Stimulated activated CD8-positive, alpha-beta memory T cell treated with anti-CD3 and anti-CD28 coated beads, Interleukin-15, amount 100 ng/mL, for 4 hours (primary cell): ENCODE results near the gene UBE2E3.
"Not testable (repeated sequence)": the region's sequence is repeated elsewhere in the genome, so short reads cannot be mapped to it uniquely, and the experiment has no call there.

Experiments used
- DNase-seq, 2 donors: peaks; one replicate each; pipeline ENCODE4 v3.0.0-alpha.2; 2020; ENCODE audit warnings: low read depth in 2 of 2

The UBE2E3 gene

GRCh38 chr2:181025004-181025403, 44.6 kb downstream of the UBE2E3 start:
- no peak for DNase-seq

DNA sequence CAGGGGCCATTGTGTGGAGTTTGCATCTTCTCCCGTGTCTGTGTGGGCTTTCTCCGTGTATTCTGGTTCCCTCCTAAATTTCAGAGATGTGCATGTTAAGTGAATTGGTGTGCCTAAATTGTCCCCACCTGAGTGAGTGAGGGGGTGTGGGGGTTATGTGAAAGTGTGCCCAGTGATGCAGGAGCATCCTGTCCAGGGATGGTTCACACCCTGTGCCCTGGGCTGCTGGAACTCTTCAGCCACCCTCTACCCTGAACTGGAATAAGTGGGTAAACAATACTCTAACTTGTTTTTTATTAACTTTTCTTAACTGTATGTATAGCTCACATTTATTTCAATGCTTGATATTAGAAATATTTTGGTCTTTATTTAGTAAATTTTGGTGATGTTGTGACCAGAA, 56.0 kb downstream of the UBE2E3 start:
- no peak for DNase-seq

GRCh38 chr2:181036848-181037603, 56.6 kb downstream of the UBE2E3 start:
- no peak for DNase-seq

DNA sequence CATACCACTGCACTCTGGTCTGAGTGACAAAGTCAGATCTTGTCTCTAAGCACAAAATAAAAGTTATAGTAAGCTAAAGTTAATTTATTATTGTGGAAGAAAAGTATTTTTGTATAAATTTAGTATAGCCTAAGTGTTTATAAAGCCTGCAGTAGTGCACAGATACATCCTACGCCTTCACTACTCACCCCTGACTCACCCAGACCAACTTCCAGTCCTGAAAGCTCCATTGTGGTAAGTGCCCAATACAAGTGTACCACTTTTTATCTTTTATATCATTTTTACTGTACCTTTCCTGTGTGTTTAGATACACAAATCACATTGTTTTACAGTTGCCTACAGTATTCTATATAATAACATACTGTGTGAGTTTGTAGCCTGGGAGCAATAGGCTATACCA, 57.5 kb downstream of the UBE2E3 start:
- DNase-seq, result no peak

DNA sequence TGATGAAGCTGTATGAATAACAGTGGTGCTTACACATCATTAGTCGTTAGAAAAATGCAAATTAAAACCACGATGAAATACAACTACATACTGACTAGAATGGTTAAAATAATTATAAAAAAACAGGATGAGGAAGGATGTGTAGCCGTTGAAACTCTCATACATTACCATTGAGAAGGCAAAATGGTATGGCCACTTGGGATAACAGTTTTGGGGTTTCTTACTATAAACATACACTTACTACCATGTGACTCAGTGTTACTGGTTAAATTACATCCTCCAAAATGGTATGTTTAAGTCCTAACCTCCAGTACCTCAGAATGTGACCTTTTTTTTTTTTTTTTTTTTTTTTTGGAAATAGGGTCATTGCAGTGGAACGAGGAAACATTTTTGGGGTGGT, 58.4 kb downstream of the UBE2E3 start:
- no peak for DNase-seq

GRCh38 chr2:181040839-181041238, 60.4 kb downstream of the UBE2E3 start:
- DNase-seq, result not testable (repeated sequence)

- no peak for DNase-seq
Measured at GRCh38 chr2:181041661-181042060, 61.3 kb downstream of the UBE2E3 start.

DNA sequence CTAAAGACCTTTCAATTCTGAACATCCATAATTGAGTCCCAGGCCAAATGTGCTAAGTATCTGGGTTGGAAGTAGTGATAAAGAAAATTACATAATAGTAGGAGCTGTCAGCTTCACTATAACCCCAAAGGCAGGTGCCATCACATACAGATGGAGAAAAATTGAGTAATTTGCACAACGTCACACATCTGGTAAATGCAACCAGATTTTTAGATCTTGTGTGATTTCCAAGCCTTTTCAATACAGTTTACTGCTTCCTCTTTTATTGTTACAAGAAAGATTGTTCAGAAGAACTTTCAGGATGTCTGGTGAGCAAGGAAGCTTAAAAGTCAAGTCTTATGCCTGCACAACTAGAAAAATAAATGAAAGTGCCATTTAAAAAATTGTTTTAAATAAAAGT, 62.3 kb downstream of the UBE2E3 start:
- DNase-seq, result no peak

- no peak for DNase-seq
Measured at GRCh38 chr2:181046833-181047232, 66.4 kb downstream of the UBE2E3 start.

- DNase-seq, result no peak
Measured at GRCh38 chr2:181047829-181048228, 67.4 kb downstream of the UBE2E3 start.

DNA sequence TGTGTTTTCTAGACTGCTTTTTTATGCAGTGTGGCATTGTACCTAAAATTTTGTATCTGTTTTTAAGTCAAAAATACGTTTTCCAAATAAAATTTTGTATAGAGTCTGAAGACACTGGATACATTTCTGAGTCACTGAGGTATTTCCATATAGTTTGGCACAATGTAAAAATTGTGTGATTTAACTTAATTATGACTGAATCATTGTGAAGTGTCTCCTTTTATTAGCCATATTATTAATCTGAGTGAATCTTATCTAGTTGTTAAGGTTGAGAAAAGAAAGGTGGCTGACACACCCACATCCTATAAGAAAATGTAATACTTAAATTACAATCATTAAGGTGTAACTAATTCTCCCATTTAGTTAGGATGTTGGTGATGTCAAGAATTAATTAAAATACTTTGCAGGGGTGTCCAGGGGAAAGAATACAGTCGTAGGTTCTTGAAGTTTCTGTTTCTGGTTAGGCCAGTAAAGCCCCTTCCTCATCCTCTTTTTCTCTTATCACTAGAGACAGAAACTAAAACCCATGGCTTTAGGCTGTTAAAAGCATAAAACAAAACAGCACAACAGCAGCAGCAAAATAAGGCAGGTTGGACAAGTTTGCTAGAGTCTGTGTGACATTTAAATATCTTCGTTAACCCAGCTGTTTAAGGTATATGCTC, 71.6 kb downstream of the UBE2E3 start:
- no peak for DNase-seq

DNA sequence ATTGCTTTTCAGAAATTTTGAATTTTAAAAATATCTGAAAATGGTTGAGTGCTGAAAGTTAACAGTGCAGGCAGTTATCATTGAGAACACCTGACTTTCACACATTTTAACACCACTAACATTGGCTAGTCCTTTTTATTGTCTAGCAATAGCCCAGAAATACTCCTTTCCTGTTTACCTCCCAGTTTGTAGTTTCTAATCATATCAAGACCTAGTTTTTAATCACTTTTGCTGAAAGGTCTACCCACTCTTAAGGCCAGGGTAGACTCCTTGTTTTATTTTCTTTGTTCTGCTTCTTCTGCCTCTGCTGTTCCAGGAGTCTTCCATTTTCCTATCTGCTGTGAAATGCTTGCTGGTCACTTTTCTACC, 72.1 kb downstream of the UBE2E3 start:
- DNase-seq, result no peak

DNA sequence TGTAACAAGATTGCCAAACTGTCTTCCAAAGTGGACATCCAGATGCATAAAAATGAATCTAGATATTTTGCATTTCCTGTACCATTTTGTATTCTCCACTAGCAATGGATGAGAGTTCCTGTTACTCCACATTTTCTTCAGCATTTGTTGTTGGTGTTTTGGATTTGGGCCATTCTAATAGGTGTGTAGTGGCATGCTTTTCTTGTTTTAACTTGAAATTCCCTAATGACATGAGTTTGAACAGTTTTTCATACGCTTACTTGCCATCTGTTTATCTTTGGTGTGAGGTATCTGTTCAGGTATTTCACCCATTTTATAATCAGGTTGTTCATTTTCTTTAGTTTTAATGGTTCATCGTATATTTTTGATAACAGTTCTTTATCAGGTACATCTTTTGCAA, 73.9 kb downstream of the UBE2E3 start:
- DNase-seq, result no peak

DNA sequence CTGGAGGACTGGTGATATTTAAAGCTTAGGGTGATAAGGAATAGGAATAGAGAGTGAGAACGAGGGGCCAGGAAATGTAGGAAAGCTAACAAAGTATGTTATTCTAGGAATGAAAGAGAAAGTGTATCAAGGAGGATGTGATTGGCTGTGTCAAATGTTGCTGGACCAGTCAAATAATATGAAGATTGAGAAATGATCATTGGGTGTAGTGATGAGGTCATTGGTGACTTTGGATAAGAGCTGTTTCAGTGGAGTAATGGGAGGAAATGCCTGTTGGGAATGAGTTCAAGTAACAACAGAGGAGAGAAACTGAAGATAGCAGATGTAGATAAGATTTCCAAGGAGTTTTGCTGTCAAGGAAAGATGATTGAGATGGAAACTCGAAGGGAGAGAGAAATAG, 74.4 kb downstream of the UBE2E3 start:
- no peak for DNase-seq

- no peak for DNase-seq
Measured at GRCh38 chr2:181058378-181059269, 78.2 kb downstream of the UBE2E3 start.

DNA sequence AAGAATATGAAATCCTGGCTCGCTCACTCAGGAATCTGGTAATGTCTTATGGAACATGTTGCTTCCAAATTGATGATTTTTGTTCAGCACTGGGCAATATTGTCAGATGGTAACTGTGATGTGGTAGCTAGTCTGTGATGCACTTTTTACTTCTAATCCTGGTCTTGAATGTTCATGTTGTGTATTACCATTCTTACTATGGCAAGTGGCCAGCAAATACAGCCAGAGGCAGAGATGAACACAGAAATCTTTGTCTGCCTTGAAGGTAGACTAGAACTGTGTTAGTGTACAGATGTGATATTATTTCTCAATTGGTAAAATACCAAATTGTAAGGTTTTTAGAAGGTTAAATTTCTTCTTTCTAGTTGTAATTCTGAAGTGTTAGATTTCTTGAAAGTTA, 83.3 kb downstream of the UBE2E3 start:
- no peak for DNase-seq

DNA sequence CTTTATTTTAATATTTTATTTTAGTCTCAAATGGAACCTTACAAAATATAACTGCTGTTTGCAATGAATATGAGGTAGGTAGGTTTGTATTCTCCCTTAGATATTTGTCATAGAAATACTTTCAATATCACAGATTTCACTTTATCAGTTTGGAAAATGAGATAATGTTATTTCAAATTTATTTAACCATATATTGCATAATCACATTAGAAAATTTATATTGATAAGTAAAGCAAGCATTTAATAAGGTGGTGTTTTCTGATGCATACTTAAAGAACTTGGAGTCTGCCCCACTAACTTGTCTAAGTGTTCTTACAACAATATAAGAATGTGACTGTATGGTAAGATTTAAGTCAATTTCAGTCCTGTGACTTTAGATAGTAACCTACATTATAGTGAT, 85.1 kb downstream of the UBE2E3 start:
- DNase-seq, result no peak

GRCh38 chr2:181066333-181066732, 85.9 kb downstream of the UBE2E3 start:
- no peak for DNase-seq

DNA sequence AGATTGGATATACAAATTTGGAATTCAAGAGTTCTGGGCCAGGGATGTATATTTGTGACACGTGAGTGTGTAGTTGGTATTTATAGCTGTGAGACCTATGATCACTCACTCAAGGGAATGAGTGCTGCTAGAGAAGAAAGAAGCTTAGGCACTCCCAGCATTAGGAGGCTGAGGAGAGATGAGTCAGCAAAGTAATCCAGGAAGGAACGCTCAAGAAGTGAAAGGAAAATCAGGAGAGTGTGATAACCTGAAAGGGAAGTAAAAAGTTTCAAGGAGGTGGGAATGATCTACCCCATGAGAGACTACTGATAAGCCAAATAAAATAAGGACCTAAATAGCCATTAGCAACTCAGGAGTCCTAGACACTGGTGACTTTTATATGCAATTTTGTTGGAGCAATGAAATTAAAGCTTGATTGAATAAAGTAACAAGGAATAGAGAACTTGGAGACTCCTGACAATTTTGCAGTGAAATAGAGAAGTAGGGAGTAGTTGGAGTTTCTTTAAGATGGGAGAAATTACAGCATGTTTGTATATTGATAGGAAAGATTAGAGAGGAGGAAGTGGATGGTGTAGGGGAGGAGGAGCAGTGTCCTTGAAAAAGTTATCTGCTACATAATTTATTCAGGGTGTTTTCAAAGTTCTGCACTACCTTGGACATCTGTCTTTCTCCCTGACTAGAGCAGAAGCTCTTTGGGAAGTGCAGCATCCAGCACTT, 89.9 kb downstream of the UBE2E3 start:
- DNase-seq, result no peak

- DNase-seq, result no peak
Measured at GRCh38 chr2:181070836-181071200, 90.4 kb downstream of the UBE2E3 start.

DNA sequence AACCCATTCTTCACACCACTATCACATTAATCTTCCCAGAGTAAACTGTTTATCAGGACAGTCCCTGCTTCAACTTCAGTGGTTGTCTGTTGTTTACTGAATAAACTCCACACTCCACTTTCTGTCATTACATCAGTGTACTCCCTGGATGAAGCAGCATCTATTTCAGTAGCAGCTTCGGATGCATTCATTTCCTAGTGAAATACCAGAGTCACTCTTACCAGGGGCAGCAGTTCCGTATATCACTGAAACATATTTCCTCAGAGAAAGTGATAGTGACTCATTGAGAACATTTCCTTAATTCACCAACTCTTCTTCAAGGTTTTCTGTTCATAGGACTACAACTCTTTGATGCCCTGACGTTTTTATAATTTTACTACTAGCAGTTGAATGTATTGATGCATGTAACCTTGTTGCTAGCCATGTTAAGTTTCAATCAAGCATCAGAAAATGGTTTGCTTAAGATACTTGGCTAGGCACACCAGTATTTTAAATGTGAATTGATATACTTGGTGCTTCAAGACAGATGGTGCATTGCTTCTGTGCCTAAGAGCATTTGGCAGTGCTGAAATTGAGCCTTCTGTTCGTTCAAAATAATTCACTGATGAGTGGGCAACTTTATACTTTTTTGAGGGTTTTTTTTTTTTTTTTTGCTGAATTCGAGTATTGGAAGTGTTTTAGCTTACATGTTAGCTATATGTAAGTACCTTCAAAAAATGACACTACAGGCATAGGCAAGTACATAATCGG, 92.3 kb downstream of the UBE2E3 start:
- no peak for DNase-seq
